NT2/D1 (cell line): Measurements from ENCODE around the gene HPCAL4.

Experiments
- DNase-seq: peaks from one replicate; pipeline ENCODE4 v3.0.0-alpha.2; 2011; ENCODE audit warnings: low read depth, low spot score
- H3K27me3 ChIP-seq: 2 replicates; pipeline ENCODE4 v1.6.0; 2011; ENCODE audit warnings: mild to moderate bottlenecking; ENCODE audit not compliant: insufficient read length, insufficient read depth
- H3K36me3 ChIP-seq: 2 replicates; pipeline ENCODE4 v1.6.1; 2011; ENCODE audit warnings: mild to moderate bottlenecking, low read length, mixed read lengths; ENCODE audit not compliant: insufficient read depth, insufficient read length
- H3K4me1 ChIP-seq: 2 replicates; pipeline ENCODE4 v1.5.1; 2011; ENCODE audit not compliant: insufficient read depth, insufficient read length
- H3K4me3 ChIP-seq: 2 replicates; pipeline ENCODE4 v1.5.1; 2011; ENCODE audit warnings: low read depth; ENCODE audit not compliant: insufficient read length
- H3K9ac ChIP-seq: 2 replicates; pipeline ENCODE4 v1.6.0; 2011; ENCODE audit warnings: low read depth; ENCODE audit not compliant: insufficient read length
- H3K9me3 ChIP-seq: 2 replicates; pipeline ENCODE4 v1.5.1; 2011; ENCODE audit warnings: mild to moderate bottlenecking, low read length; ENCODE audit not compliant: insufficient read depth
- SUZ12 ChIP-seq: IDR thresholded peaks from 2 replicates; pipeline ENCODE4 v1.6.1; 2011; ENCODE audit not compliant: insufficient read length, insufficient read depth; ENCODE audit errors: extremely low read depth
- YY1 ChIP-seq: IDR thresholded peaks from 2 replicates; pipeline ENCODE4 v1.6.1; 2011; ENCODE audit not compliant: insufficient read length, insufficient read depth
- ZNF274 ChIP-seq: IDR thresholded peaks from 2 replicates; pipeline ENCODE4 v1.6.1; 2011; ENCODE audit warnings: mild to moderate bottlenecking, low read depth, low read length

Gene HPCAL4

DNA sequence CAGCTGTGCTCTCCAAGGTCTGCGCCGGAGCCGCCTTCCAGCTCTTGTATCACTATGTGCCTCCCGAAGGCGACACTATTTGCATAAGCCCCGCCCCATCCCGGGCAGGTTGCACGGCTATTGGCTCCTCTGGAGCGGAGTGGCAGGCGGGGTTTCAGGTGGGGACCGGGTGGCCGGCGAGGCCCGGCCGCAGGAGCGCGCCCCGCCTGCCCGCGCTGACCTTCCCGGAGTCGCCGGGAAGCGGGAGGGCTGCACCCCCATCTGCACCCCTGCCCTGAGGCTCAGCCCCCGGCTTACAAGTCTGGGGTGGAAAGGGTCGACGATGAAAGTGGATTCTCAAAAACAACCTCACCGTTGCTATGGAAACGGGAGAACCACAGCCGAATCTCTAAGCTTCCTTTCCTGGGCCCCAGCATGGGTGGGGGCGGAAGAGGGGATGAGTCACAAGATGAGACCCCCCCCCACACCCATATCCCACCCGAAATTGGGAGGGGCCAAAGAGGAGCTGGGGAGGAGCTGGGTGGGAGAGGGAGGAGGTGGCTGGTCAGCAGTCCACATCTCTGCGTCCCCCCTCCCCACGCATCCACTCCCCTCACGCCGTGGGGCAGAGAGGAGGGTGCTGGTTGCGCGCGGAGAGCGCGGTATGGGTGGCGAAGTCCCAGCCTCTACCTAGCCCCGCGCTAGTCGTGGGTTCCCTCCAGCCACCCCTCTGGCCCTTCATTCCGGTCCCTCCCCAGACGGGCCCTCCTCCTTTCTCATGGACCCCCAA is at the start of gene HPCAL4:
Gene HPCAL4, minus strand, starts transcription at position 51 of the 769 bp plus-strand sequence. CDS start 6,830 bp downstream, outside the sequence.
- H3K4me1 ChIP-seq, result peaks cover 11% of the 10 kb centered on the region
- no peak for TF ChIP-seq YY1
- TF ChIP-seq SUZ12, result peak; percentile 81
- TF ChIP-seq ZNF274, result no peak
- no peaks in the 10 kb centered on the region for H3K9me3 ChIP-seq
- peaks cover 100% of the 10 kb centered on the region for H3K27me3 ChIP-seq
- no peak within 1 kb of the TSS for H3K9ac ChIP-seq
- DNase-seq, result peak; percentile 89
- no peaks in the 10 kb centered on the region for H3K36me3 ChIP-seq
- H3K4me3 ChIP-seq, result peak within 1 kb of the TSS; percentile 13

DNA sequence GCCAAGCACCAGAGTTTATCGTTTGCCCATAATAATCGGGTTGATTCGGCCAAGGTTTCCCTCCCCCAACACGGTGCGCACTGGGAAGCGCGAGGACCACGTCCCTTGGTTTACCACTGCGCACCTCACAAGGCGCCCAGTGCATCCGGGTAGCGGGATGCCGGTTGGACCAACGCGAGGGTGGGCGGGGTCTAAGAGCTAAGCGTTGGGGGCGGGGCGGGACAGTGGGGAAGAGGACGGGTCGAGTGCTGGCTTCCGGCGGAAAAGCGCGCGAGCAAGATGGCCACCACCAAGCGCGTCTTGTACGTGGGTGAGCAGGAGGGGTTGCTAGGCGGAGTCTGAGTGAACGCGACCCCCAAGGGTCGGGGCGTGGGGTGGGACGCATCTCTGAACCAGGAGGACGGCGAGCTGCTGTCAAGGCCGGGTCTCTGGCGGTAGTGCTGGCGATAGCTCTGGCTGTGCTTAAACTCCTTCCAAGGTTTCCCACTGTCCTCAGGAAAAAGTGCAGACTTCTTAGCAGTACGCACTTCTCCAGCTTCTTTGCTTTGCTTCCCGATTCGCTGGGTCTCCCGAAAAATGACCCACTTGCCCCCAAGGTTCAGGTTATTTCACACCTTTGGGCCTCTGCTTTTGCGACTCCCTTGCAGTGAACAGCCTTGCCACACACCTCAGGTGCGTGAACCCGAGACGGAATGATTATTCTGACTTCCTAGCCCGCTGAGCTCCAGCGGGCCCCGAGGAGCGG is 47.6 kb upstream of the HPCAL4 start, which contains the start of gene PPIE:
Gene PPIE, plus strand, starts transcription at position 261 of the 745 bp plus-strand sequence. Its CDS starts 19 bp downstream, at position 280.
- TF ChIP-seq ZNF274 (no peak), YY1 (peak; percentile 89)
- no peaks in the 10 kb centered on the region for H3K9me3 ChIP-seq
- H3K9ac ChIP-seq, result peak within 1 kb of the TSS; percentile 97
- peaks cover 40% of the 10 kb centered on the region for H3K36me3 ChIP-seq
- peak; percentile 93 for DNase-seq
- no peaks in the 10 kb centered on the region for H3K4me1 ChIP-seq
- peak within 1 kb of the TSS; percentile 97 for H3K4me3 ChIP-seq
- H3K27me3 ChIP-seq, result peaks cover 40% of the 10 kb centered on the region

DNA sequence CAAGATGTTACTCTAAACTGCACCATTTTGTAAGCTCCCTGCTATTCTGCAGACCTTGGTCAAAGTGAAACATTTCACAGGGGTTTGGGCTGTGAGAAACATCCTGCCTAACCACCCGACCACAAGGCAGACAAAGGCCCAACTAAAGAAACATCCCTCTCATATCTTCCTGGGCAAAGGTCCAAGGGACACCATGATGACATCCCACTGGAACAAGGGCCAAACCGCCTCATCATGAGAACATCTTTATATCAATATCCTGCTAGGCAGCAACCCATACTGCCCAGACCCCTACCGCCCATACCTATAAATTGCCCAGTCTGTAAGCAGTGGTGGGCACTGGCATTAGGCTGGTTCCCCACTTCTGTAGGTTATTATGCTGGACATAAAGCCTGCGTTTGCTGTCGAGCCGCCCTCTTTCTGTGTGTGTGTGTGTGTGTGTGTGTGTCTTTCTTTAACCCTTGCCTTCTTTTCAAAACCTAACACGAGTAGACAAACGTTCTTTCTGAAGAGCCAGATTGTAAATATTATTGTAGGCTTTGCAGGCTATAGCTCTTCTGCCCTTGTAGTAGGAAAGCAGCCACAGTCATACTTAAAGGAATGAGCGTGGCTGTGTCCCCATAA is 46.4 kb upstream of the HPCAL4 start:
- TF ChIP-seq YY1 (no peak), ZNF274 (no peak), SUZ12 (no peak)
- Histone ChIP-seq H3K9ac (no peak overlapping the region), H3K27me3 (peaks cover 52% of the 10 kb centered on the region), H3K4me1 (no peaks in the 10 kb centered on the region), H3K36me3 (peaks cover 29% of the 10 kb centered on the region), H3K4me3 (no peak overlapping the region), H3K9me3 (no peaks in the 10 kb centered on the region)
- DNase-seq, result no peak

DNA sequence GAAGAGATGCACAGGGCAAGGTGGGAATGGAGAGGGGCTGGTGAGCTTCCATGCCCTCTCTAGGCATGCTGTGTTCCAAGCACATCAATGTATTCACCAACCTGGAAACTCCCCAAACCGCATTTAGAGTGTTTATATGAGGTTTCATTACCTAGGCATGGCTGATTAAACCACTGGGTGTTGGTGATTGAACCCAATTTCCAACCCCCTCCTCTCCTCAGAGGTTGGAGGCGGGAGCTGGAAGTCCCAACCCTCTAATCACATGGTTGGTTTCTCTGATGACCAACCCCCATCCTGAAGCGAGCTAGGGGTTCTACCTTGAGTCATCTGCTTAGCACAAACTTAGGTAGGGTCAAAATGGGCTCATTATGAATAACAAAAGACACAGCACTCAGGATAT is 44.5 kb upstream of the HPCAL4 start:
- Histone ChIP-seq H3K9me3 (no peaks in the 10 kb centered on the region), H3K4me3 (no peak overlapping the region), H3K36me3 (peaks cover 10% of the 10 kb centered on the region), H3K9ac (no peak overlapping the region), H3K4me1 (no peaks in the 10 kb centered on the region), H3K27me3 (peaks cover 70% of the 10 kb centered on the region)
- no peak for DNase-seq
- no peak for TF ChIP-seq ZNF274
- no peak for TF ChIP-seq YY1
- no peak for TF ChIP-seq SUZ12

DNA sequence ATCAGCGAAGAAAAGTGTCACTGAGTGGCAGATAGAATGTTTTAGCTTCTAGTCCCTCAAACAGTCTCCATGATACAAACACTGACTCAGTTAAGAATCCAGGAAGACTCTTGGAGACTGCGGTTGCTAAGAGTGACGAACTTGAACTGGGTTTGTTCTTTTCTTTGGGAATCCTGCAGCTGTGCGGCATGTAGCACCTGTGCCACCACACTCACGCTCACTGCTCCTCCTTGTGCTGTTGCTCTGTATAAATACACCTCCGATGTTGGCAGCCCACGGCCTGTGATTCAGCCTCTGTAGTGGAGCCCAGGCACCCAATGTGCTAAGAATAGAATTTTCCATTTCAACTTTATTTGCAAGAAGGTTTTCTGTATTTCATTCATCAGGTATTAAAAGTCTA is 41.9 kb upstream of the HPCAL4 start:
- DNase-seq, result no peak
- no peak overlapping the region for H3K4me3 ChIP-seq
- H3K9me3 ChIP-seq, result no peaks in the 10 kb centered on the region
- no peak overlapping the region for H3K9ac ChIP-seq
- H3K36me3 ChIP-seq, result no peaks in the 10 kb centered on the region
- peaks cover under 1% of the 10 kb centered on the region for H3K4me1 ChIP-seq
- TF ChIP-seq ZNF274 (no peak), SUZ12 (no peak), YY1 (no peak)
- peaks cover 96% of the 10 kb centered on the region for H3K27me3 ChIP-seq

DNA sequence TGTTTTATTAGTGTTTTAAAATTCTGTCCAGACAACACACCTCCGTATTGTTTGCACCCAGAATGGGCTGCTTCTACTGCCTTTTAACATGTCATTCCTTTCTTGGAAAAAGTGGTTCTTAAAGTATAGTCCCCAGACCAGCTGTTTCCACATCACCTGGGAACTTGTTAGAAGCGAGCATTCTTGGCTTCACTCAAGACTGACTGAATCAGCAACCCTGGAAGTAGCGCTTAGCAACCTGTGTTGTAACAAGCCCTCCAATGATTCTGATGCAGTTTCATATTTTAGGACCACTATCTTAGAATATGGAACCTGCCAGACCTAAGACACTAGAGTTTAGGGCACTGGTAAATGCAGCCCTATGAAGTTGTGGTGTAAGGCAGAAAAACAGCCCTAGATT is 41.5 kb upstream of the HPCAL4 start:
- no peaks in the 10 kb centered on the region for H3K36me3 ChIP-seq
- H3K9ac ChIP-seq, result no peak overlapping the region
- TF ChIP-seq YY1 (no peak), SUZ12 (no peak), ZNF274 (no peak)
- DNase-seq, result no peak
- no peaks in the 10 kb centered on the region for H3K9me3 ChIP-seq
- H3K4me3 ChIP-seq, result no peak overlapping the region
- peaks cover 97% of the 10 kb centered on the region for H3K27me3 ChIP-seq
- peaks cover 3% of the 10 kb centered on the region for H3K4me1 ChIP-seq

DNA sequence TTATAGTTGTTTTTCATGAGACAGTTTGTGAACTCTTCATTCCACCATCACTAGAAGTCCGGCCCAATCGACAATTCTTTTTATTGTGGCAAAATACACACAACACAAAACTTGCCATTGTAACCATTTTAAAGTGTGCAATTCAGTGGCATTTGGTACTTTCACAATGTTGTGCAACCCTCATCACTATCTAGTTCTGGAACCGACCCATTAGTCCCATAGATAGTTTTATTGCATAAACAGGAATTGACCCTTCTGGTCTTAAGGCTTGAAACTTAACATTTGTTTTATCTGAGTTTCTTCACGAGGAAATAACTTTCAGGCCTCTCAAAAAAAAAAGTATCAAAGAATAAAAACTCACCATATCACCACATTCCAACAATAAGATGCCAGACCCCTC is 38.6 kb upstream of the HPCAL4 start:
- no peak for DNase-seq
- TF ChIP-seq YY1, result no peak
- TF ChIP-seq SUZ12, result no peak
- TF ChIP-seq ZNF274, result no peak
- Histone ChIP-seq H3K27me3 (peaks cover 99% of the 10 kb centered on the region), H3K36me3 (no peaks in the 10 kb centered on the region), H3K4me1 (peaks cover 3% of the 10 kb centered on the region), H3K4me3 (no peak overlapping the region), H3K9me3 (no peaks in the 10 kb centered on the region), H3K9ac (no peak overlapping the region)
